Skeletal muscle tissue (tissue), 1 donor: ENCODE data around the gene TPP2. TPM values are rescaled to one million over a fixed set of nuclear protein-coding genes. Genes with fewer than 3 reads are reported as not detected.

ENCODE experiments used
- total RNA-seq: library from RNA; depleted of rRNA; stranded (reverse); fragments of >200 nt; gene quantifications from one replicate; pipeline ENCODE4 v1.2.3, GENCODE V29; 2014

TPP2 gene
- total RNA-seq, 1 donor from 2014 or later = 45.4 TPM

Other genes with a start within 250 kb of the TPP2 start
- 0.52 TPM for gene FGF14, start 194.9 kb upstream of the TPP2 start, total RNA-seq
- gene METTL21C, start 98.1 kb downstream of the TPP2 start, total RNA-seq = 29.7 TPM
- gene TEX30, start 176.8 kb downstream of the TPP2 start, total RNA-seq = 4.7 TPM
- 16.7 TPM for gene POGLUT2, start 202.0 kb downstream of the TPP2 start, total RNA-seq
- 28.2 TPM for gene BIVM, start 202.1 kb downstream of the TPP2 start, total RNA-seq
- gene ERCC5, start 249.0 kb downstream of the TPP2 start, total RNA-seq = 38.1 TPM